Tibial artery (tissue), 4 donors: Measurements from ENCODE around the gene DLG2.

Experiments
- DNase-seq, 2 donors: peaks; one replicate each; pipeline ENCODE4 v3.0.0-alpha.2; 2019
- H3K27ac ChIP-seq, 2 donors: fragments of 200-600 bp; sonication (generic) in 1 of 2; 1 replicate in 1 of 2; 2 replicates in 1 of 2; pipeline ENCODE4 v1.5.1; 2018 to 2019; ENCODE audit warnings: mild to moderate bottlenecking in 1 of 2
- H3K27me3 ChIP-seq, 2 donors: fragments of 200-600 bp; sonication (generic) in 1 of 2; one replicate each; pipeline versions ENCODE4 v1.5.1 to v1.6.0; 2016 to 2019
- H3K36me3 ChIP-seq, 3 donors: fragments of 200-600 bp; sonication (generic) in 2 of 3; one replicate each; pipeline ENCODE4 v1.5.1; 2016 to 2019; ENCODE audit warnings: mild to moderate bottlenecking in 2 of 3
- H3K4me1 ChIP-seq, 4 donors: fragments of 200-600 bp; sonication (generic) in 2 of 4; 1 replicate in 3 of 4; 2 replicates in 1 of 4; pipeline ENCODE4 v1.5.1; 2016 to 2019
- H3K4me3 ChIP-seq, 2 donors: fragments of 200-600 bp; sonication (generic) in 1 of 2; 1 replicate in 1 of 2; 2 replicates in 1 of 2; pipeline ENCODE4 v1.5.1; 2018 to 2019; ENCODE audit warnings: mild to moderate bottlenecking in 2 of 2
- H3K9me3 ChIP-seq, 3 donors: fragments of 200-600 bp; sonication (generic) in 1 of 3; one replicate each; pipeline ENCODE4 v1.5.1; 2016 to 2019
- CTCF ChIP-seq, 2 experiments: fragments of 200-600 bp in 1 of 2; fragments of 450-650 bp in 1 of 2; IDR thresholded peaks; one replicate each; pipeline ENCODE4 v1.5.1; 2017 to 2019; ENCODE audit warnings: antibody characterized with exemption in 2 of 2, mild to moderate bottlenecking in 1 of 2, moderate library complexity in 1 of 2
- intact Hi-C: fragments of 100-400 bp; cut with DNase I; formaldehyde crosslinking; loops from one replicate; pipeline ENCODE4 v1.15.0; 2023; ENCODE audit warnings: low total_unique reads

Gene DLG2

GRCh38 chr11:84019571-84020194, 1607.5 kb downstream of the DLG2 start:
- H3K4me1 ChIP-seq: no peaks in the 10 kb centered on the region
- no peak for TF ChIP-seq CTCF (IDR thresholded peaks at IDR 0.05)
- no peak overlapping the region for H3K4me3 ChIP-seq
- no peaks in the 10 kb centered on the region for H3K36me3 ChIP-seq
- H3K27me3 ChIP-seq: no peaks in the 10 kb centered on the region
- no peaks in the 10 kb centered on the region for H3K9me3 ChIP-seq
- peak in 1 of 2 donors; percentile 33 for DNase-seq
- intact Hi-C loops: no loop called here
- no peak overlapping the region for H3K27ac ChIP-seq

GRCh38 chr11:84014539-84014938, 1612.6 kb downstream of the DLG2 start:
- no peaks in the 10 kb centered on the region for H3K36me3 ChIP-seq
- H3K9me3 ChIP-seq: no peaks in the 10 kb centered on the region
- TF ChIP-seq CTCF (IDR thresholded peaks at IDR 0.05): no peak
- H3K4me3 ChIP-seq: no peak overlapping the region
- intact Hi-C loops: no loop called here
- DNase-seq: no peak
- no peaks in the 10 kb centered on the region for H3K4me1 ChIP-seq
- H3K27me3 ChIP-seq: no peaks in the 10 kb centered on the region
- H3K27ac ChIP-seq: no peak overlapping the region

- H3K9me3 ChIP-seq: no peaks in the 10 kb centered on the region
- H3K4me3 ChIP-seq: no peak overlapping the region
- TF ChIP-seq CTCF (IDR thresholded peaks at IDR 0.05): no peak
- no peak for DNase-seq
- no peaks in the 10 kb centered on the region for H3K36me3 ChIP-seq
- H3K27ac ChIP-seq: no peak overlapping the region
- intact Hi-C loops: no loop called here
- no peaks in the 10 kb centered on the region for H3K27me3 ChIP-seq
- H3K4me1 ChIP-seq: no peaks in the 10 kb centered on the region
Observed at GRCh38 chr11:84012171-84012826, 1614.8 kb downstream of the DLG2 start.

- Histone ChIP-seq H3K4me3 (no peak overlapping the region), H3K36me3 (no peaks in the 10 kb centered on the region), H3K27me3 (no peaks in the 10 kb centered on the region), H3K4me1 (no peaks in the 10 kb centered on the region), H3K27ac (no peak overlapping the region), H3K9me3 (peaks cover 5 to 31% (median 14%) of the 10 kb centered on the region in 3 donors)
- TF ChIP-seq CTCF (IDR thresholded peaks at IDR 0.05): no peak
- DNase-seq: no peak
- intact Hi-C loops: no loop called here
Observed at GRCh38 chr11:84003181-84003580, 1624.0 kb downstream of the DLG2 start.

GRCh38 chr11:83998921-83999320, 1628.2 kb downstream of the DLG2 start:
- Histone ChIP-seq H3K27ac (no peak overlapping the region), H3K27me3 (no peaks in the 10 kb centered on the region), H3K4me3 (no peak overlapping the region), H3K36me3 (no peaks in the 10 kb centered on the region), H3K9me3 (peaks cover 5 to 31% (median 14%) of the 10 kb centered on the region in 3 donors), H3K4me1 (no peaks in the 10 kb centered on the region)
- DNase-seq: no peak
- intact Hi-C loops: no loop called here
- no peak for TF ChIP-seq CTCF (IDR thresholded peaks at IDR 0.05)
